Calu3 (cell line): ENCODE data around the gene CLIC5. TPM values are rescaled to one million over a fixed set of nuclear protein-coding genes. Genes with fewer than 3 reads are reported as not detected.

Experiments used
- BruUV-seq: library from RNA; stranded (reverse); fragments of 400-500 nt; replicated peaks from 2 replicates; lab custom pipeline; 2021; lab: Mats Ljungman, UMichigan
- CTCF ChIA-PET: fragments of 300-600 bp; sonication (Branson Sonifier 250); formaldehyde crosslinking; loops from one replicate; lab custom pipeline; 2022; ENCODE audit warnings: antibody characterized with exemption; lab: Charles Lee
- DNase-seq: peaks from one replicate; pipeline ENCODE4 v3.0.0; 2022
- H3K27ac Mint-ChIP-seq: one replicate; pipeline ENCODE4 v1.8.0; 2022; ENCODE audit warnings: mixed read lengths; ENCODE audit not compliant: unreplicated experiment
- H3K27me3 Mint-ChIP-seq: one replicate; pipeline ENCODE4 v1.8.0; 2022; ENCODE audit warnings: mixed read lengths; ENCODE audit not compliant: unreplicated experiment
- H3K36me3 Mint-ChIP-seq: one replicate; pipeline ENCODE4 v1.8.0; 2022; ENCODE audit warnings: mild to moderate bottlenecking, moderate library complexity, mixed read lengths; ENCODE audit not compliant: insufficient read depth, unreplicated experiment
- H3K4me1 Mint-ChIP-seq: one replicate; pipeline ENCODE4 v1.8.0; 2022; ENCODE audit warnings: mild to moderate bottlenecking, low read depth, mixed read lengths; ENCODE audit not compliant: unreplicated experiment
- H3K4me3 Mint-ChIP-seq: one replicate; pipeline ENCODE4 v1.8.0; 2022; ENCODE audit warnings: mild to moderate bottlenecking, low read depth, moderate library complexity, mixed read lengths; ENCODE audit not compliant: unreplicated experiment
- H3K9me3 Mint-ChIP-seq: one replicate; pipeline ENCODE4 v1.8.0; 2022; ENCODE audit warnings: low read depth, mixed read lengths; ENCODE audit not compliant: unreplicated experiment
- intact Hi-C: fragments of 100-400 bp; cut with micrococcal nuclease; formaldehyde crosslinking; loops from one replicate; pipeline ENCODE4 v1.10.0; 2022; ENCODE audit not compliant: unreplicated experiment
- total RNA-seq: library from RNA; stranded (reverse); gene quantifications from 2 replicates; pipeline ENCODE4 v1.2.3, GENCODE V29; 2022
- TF ChIP-seq, protein P1 (sequence below): fragments of 200-600 bp; IDR thresholded peaks from one replicate; pipeline ENCODE4 v1.8.0; 2022; ENCODE audit warnings: antibody characterized with exemption; ENCODE audit not compliant: unreplicated experiment

Gene CLIC5
- total RNA-seq, 1 experiment from 2014 or later, result 3.3 TPM

DNA sequence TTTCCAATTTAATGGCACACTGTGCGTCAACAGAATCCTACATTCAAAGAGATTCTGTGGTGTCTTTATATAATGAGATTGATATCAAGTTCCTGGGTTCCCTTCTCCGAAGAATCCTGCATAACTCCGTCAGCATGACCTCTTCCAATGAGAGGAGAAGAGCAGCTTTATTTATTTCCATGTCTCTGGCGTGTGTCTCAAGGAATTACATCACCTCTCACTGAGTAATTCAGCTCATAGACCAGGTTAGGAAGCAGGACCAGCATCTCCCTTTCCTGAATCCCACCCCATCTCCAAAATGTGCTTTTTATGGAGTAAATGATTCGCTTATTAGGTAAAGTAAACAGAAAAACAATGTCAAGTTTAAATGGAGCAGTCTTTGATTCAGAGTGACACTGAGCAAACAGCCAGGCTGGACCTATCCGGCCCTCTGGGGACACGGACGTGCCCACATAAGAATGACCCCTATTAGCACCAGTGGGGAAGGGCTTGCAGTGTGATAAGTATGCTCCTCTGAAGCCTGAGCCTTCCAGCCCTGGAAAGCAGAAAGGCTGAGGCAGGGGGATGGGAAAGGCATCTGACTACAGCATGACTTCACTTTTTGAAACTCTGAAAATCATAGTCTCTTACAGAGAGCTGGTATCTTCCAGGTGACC lies 165.2 kb downstream of the CLIC5 start:
- CTCF ChIA-PET, result no interaction called here
- Mint-ChIP-seq H3K36me3 (no peaks in the 10 kb centered on the region), H3K27me3 (peaks cover 39% of the 10 kb centered on the region), H3K9me3 (no peaks in the 10 kb centered on the region), H3K4me1 (no peaks in the 10 kb centered on the region), H3K27ac (no peak overlapping the region), H3K4me3 (no peak overlapping the region)
- no peak for DNase-seq
- intact Hi-C loops, result no loop called here
- TF ChIP-seq, protein P1, sequence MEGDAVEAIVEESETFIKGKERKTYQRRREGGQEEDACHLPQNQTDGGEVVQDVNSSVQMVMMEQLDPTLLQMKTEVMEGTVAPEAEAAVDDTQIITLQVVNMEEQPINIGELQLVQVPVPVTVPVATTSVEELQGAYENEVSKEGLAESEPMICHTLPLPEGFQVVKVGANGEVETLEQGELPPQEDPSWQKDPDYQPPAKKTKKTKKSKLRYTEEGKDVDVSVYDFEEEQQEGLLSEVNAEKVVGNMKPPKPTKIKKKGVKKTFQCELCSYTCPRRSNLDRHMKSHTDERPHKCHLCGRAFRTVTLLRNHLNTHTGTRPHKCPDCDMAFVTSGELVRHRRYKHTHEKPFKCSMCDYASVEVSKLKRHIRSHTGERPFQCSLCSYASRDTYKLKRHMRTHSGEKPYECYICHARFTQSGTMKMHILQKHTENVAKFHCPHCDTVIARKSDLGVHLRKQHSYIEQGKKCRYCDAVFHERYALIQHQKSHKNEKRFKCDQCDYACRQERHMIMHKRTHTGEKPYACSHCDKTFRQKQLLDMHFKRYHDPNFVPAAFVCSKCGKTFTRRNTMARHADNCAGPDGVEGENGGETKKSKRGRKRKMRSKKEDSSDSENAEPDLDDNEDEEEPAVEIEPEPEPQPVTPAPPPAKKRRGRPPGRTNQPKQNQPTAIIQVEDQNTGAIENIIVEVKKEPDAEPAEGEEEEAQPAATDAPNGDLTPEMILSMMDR, result no peak
- BruUV-seq, result no TSS peak

DNA sequence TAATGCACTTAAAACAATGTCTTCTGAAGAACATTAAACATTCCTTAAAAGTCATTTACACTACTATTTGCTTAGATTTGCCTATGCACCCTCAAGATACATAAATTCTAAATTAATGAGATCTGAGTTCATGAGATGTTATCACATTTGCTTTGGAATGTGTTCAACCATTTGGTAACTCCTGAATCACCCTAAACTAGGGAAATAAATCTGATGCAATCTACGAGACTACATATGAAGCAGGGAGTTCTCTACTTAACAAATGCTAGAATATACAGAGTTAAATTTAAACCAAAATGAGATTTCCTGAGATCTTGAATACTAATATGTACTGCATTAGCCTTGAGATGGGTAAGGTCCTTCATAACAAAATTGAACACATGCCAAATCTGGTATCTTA lies 170.1 kb downstream of the CLIC5 start:
- no peak overlapping the region for H3K27ac Mint-ChIP-seq
- no TSS peak for BruUV-seq
- peaks cover 23% of the 10 kb centered on the region for H3K27me3 Mint-ChIP-seq
- H3K36me3 Mint-ChIP-seq, result no peaks in the 10 kb centered on the region
- no peaks in the 10 kb centered on the region for H3K4me1 Mint-ChIP-seq
- no peak for DNase-seq
- TF ChIP-seq, protein P1, result no peak
- CTCF ChIA-PET, result no interaction called here
- no peak overlapping the region for H3K4me3 Mint-ChIP-seq
- intact Hi-C loops, result no loop called here
- H3K9me3 Mint-ChIP-seq, result no peaks in the 10 kb centered on the region

- no peak for DNase-seq
- Mint-ChIP-seq H3K4me1 (no peaks in the 10 kb centered on the region), H3K27ac (no peak overlapping the region), H3K9me3 (no peaks in the 10 kb centered on the region), H3K36me3 (no peaks in the 10 kb centered on the region), H3K27me3 (peaks cover 23% of the 10 kb centered on the region), H3K4me3 (no peak overlapping the region)
- intact Hi-C loops, result no loop called here
- no TSS peak for BruUV-seq
- TF ChIP-seq, protein P1, result no peak
- CTCF ChIA-PET, result interaction anchor here (0.7 kb wide), 1 partner anchor 273 kb away, joined by 5 read pairs; no protein-coding TSS in a partner anchor
Observed at GRCh38 chr6:45844986-45845385, 170.7 kb downstream of the CLIC5 start.

- no peaks in the 10 kb centered on the region for H3K36me3 Mint-ChIP-seq
- no peak overlapping the region for H3K4me3 Mint-ChIP-seq
- no peaks in the 10 kb centered on the region for H3K4me1 Mint-ChIP-seq
- H3K27ac Mint-ChIP-seq, result no peak overlapping the region
- TF ChIP-seq, protein P1, result no peak
- no TSS peak for BruUV-seq
- peaks cover 31% of the 10 kb centered on the region for H3K27me3 Mint-ChIP-seq
- intact Hi-C loops, result no loop called here
- no peaks in the 10 kb centered on the region for H3K9me3 Mint-ChIP-seq
- DNase-seq, result no peak
- CTCF ChIA-PET, result interaction anchor here (0.7 kb wide), 1 partner anchor 272 kb away, joined by 5 read pairs; no protein-coding TSS in a partner anchor
Observed at GRCh38 chr6:45843848-45844521, 171.7 kb downstream of the CLIC5 start.
